Muscle layer of colon (tissue), 2 donors: ENCODE data around the gene PAQR4.
"Not testable (repeated sequence)": the region's sequence is repeated elsewhere in the genome, so short reads cannot be mapped to it uniquely, and the experiment has no call there.

ENCODE experiments used
- H3K27ac ChIP-seq: one replicate; pipeline ENCODE4 v1.7.0; 2013; ENCODE audit warnings: low read depth, mild to moderate bottlenecking, low read length, moderate library complexity
- H3K27me3 ChIP-seq, 2 donors: one replicate each; pipeline ENCODE4 v1.7.0; 2013; ENCODE audit warnings: low read length in 2 of 2, mild to moderate bottlenecking in 2 of 2; ENCODE audit not compliant: insufficient read depth in 2 of 2, control insufficient read depth in 1 of 2
- H3K36me3 ChIP-seq: one replicate; pipeline ENCODE4 v1.7.0; 2013; ENCODE audit warnings: mild to moderate bottlenecking, low read length; ENCODE audit not compliant: insufficient read depth
- H3K4me1 ChIP-seq: one replicate; pipeline ENCODE4 v1.7.0; 2013; ENCODE audit warnings: mild to moderate bottlenecking, low read length; ENCODE audit not compliant: insufficient read depth
- H3K4me3 ChIP-seq, 2 donors: one replicate each; pipeline ENCODE4 v1.7.0; 2013; ENCODE audit warnings: low read length in 2 of 2, low read depth in 1 of 2, mild to moderate bottlenecking in 1 of 2, moderate library complexity in 1 of 2
- H3K9ac ChIP-seq: one replicate; pipeline ENCODE4 v1.7.0; 2013; ENCODE audit warnings: low read length
- H3K9me3 ChIP-seq: one replicate; pipeline ENCODE4 v1.7.0; 2013; ENCODE audit warnings: mild to moderate bottlenecking, low read length
- donor health status: abdominal sarcoma.
- donor health status: Adenocarcinoma of cecum.

Gene PAQR4

GRCh38 chr16:2968738-2969544 lies at the start of gene PAQR4:
Gene PAQR4, plus strand, starts transcription at chr16:2969348. Its CDS starts 327 bp downstream, at chr16:2969675.
- Histone ChIP-seq H3K36me3 (no peaks in the 10 kb centered on the region), H3K4me1 (peaks cover 16% of the 10 kb centered on the region), H3K27ac (no peak within 1 kb of the TSS), H3K27me3 (peaks cover 37 to 71% of the 10 kb centered on the region in 2 donors), H3K9ac (no peak within 1 kb of the TSS), H3K9me3 (no peaks in the 10 kb centered on the region), H3K4me3 (peak within 1 kb of the TSS; percentile 55 to 59)

- Histone ChIP-seq H3K36me3 (peaks cover 9% of the 10 kb centered on the region), H3K9ac (no peak overlapping the region), H3K27ac (no peak overlapping the region), H3K4me3 (no peak overlapping the region), H3K27me3 (no peaks in the 10 kb centered on the region), H3K4me1 (peaks cover 7% of the 10 kb centered on the region), H3K9me3 (no peaks in the 10 kb centered on the region)
Observed at GRCh38 chr16:2919511-2920255, 49.5 kb upstream of the PAQR4 start.

GRCh38 chr16:2923481-2923880 lies 45.7 kb upstream of the PAQR4 start:
- no peak overlapping the region for H3K4me3 ChIP-seq
- no peaks in the 10 kb centered on the region for H3K27me3 ChIP-seq
- H3K36me3 ChIP-seq: no peaks in the 10 kb centered on the region
- no peak overlapping the region for H3K9ac ChIP-seq
- H3K27ac ChIP-seq: no peak overlapping the region
- H3K9me3 ChIP-seq: no peaks in the 10 kb centered on the region
- peaks cover 7% of the 10 kb centered on the region for H3K4me1 ChIP-seq

- no peak overlapping the region for H3K9ac ChIP-seq
- peaks cover 4% of the 10 kb centered on the region for H3K36me3 ChIP-seq
Observed at GRCh38 chr16:2924901-2925755, 44.0 kb upstream of the PAQR4 start.

GRCh38 chr16:2925951-2926649 lies 43.0 kb upstream of the PAQR4 start:
- Histone ChIP-seq H3K9ac (no peak overlapping the region), H3K4me3 (no peak overlapping the region), H3K27me3 (no peaks in the 10 kb centered on the region), H3K4me1 (no peaks in the 10 kb centered on the region), H3K36me3 (peaks cover 5% of the 10 kb centered on the region), H3K9me3 (no peaks in the 10 kb centered on the region), H3K27ac (no peak overlapping the region)

More at GRCh38 chr16:2924901-2925755, 44.0 kb upstream of the PAQR4 start:
- H3K9me3 ChIP-seq: no peaks in the 10 kb centered on the region
- H3K4me3 ChIP-seq: no peak overlapping the region
- no peaks in the 10 kb centered on the region for H3K4me1 ChIP-seq
- H3K27ac ChIP-seq: no peak overlapping the region
- H3K27me3 ChIP-seq: no peaks in the 10 kb centered on the region

GRCh38 chr16:2926650-2926999 lies 42.5 kb upstream of the PAQR4 start:
- H3K27ac ChIP-seq: no peak overlapping the region
- H3K9ac ChIP-seq: no peak overlapping the region
- H3K4me1 ChIP-seq: no peaks in the 10 kb centered on the region
- H3K36me3 ChIP-seq: peaks cover 5% of the 10 kb centered on the region
- H3K4me3 ChIP-seq: peak overlapping the region; percentile 27 to 35
- H3K9me3 ChIP-seq: no peaks in the 10 kb centered on the region
- H3K27me3 ChIP-seq: no peaks in the 10 kb centered on the region

GRCh38 chr16:2927010-2927646 lies 42.0 kb upstream of the PAQR4 start:
- Histone ChIP-seq H3K27me3 (no peaks in the 10 kb centered on the region), H3K36me3 (peaks cover 5% of the 10 kb centered on the region), H3K9me3 (no peaks in the 10 kb centered on the region), H3K27ac (no peak overlapping the region), H3K4me1 (no peaks in the 10 kb centered on the region), H3K4me3 (peak overlapping the region; percentile 27 to 35), H3K9ac (no peak overlapping the region)

GRCh38 chr16:2928151-2928550 lies 41.0 kb upstream of the PAQR4 start:
- H3K4me1 ChIP-seq, H3K27me3 ChIP-seq, H3K9ac ChIP-seq, H3K4me3 ChIP-seq, H3K36me3 ChIP-seq, H3K9me3 ChIP-seq, H3K27ac ChIP-seq: not testable (repeated sequence)

- no peak overlapping the region for H3K9ac ChIP-seq
- H3K4me3 ChIP-seq: no peak overlapping the region
- H3K9me3 ChIP-seq: no peaks in the 10 kb centered on the region
- H3K4me1 ChIP-seq: no peaks in the 10 kb centered on the region
- H3K36me3 ChIP-seq: peaks cover 5% of the 10 kb centered on the region
- no peaks in the 10 kb centered on the region for H3K27me3 ChIP-seq
- no peak overlapping the region for H3K27ac ChIP-seq
Observed at GRCh38 chr16:2928796-2929195, 40.4 kb upstream of the PAQR4 start.

- H3K4me1 ChIP-seq: no peaks in the 10 kb centered on the region
- peaks cover 11% of the 10 kb centered on the region for H3K36me3 ChIP-seq
- no peak overlapping the region for H3K9ac ChIP-seq
- H3K27me3 ChIP-seq: no peaks in the 10 kb centered on the region
- H3K4me3 ChIP-seq: no peak overlapping the region
- no peaks in the 10 kb centered on the region for H3K9me3 ChIP-seq
- H3K27ac ChIP-seq: no peak overlapping the region
Observed at GRCh38 chr16:2929693-2930092, 39.5 kb upstream of the PAQR4 start.
